H1 (cell line): Measurements from ENCODE around the gene ZNRF2. TPM values are rescaled to one million over a fixed set of nuclear protein-coding genes. Genes with fewer than 3 reads are reported as not detected.
A peak's percentile ranks its signal among the peaks of the same experiment; 100 is the strongest.

Experiments
- CTCF ChIA-PET: fragments of 300-600 bp; sonication (Branson Sonifier 250); formaldehyde crosslinking; loops from one replicate; lab custom pipeline; 2021; ENCODE audit not compliant: partially characterized antibody; lab: Charles Lee
- POLR2A ChIA-PET: fragments of 300-600 bp; sonication (Branson Sonifier 250); formaldehyde crosslinking; loops from one replicate; lab custom pipeline; 2021; ENCODE audit warnings: inconsistent platforms; ENCODE audit not compliant: partially characterized antibody; lab: Charles Lee
- DNase-seq, 2 experiments: peaks; one replicate each; pipeline versions ENCODE4 v3.0.0 to v3.0.0-alpha.2; 2010 to 2022; ENCODE audit warnings: low spot score in 2 of 2, low read depth in 1 of 2, mixed read lengths in 1 of 2
- FAIRE-seq: peaks from 2 replicates; lab custom pipeline; 2011; peaks lifted over from hg19 to GRCh38; lab: Jason Lieb, UNC
- H2AFZ ChIP-seq: 2 replicates; pipeline ENCODE4 v1.8.1; 2012; ENCODE audit warnings: low read length, inconsistent platforms
- H2AK5ac ChIP-seq: 2 replicates; pipeline ENCODE4 v1.6.1; 2013; ENCODE audit warnings: low read depth, low read length
- H2BK120ac ChIP-seq: replicated peaks from 2 replicates; pipeline ENCODE3; 2013; ENCODE audit warnings: low read depth, low read length, inconsistent platforms
- H2BK12ac ChIP-seq: 2 replicates; pipeline ENCODE4 v1.6.1; 2013; ENCODE audit warnings: low read depth, low read length
- H2BK15ac ChIP-seq: 2 replicates; pipeline ENCODE4 v1.6.1; 2013; ENCODE audit warnings: low read length
- H2BK20ac ChIP-seq: 2 replicates; pipeline ENCODE4 v1.6.1; 2013; ENCODE audit warnings: low read length
- H2BK5ac ChIP-seq: 2 replicates; pipeline ENCODE4 v1.6.1; 2013; ENCODE audit warnings: low read depth, low read length
- H3K14ac ChIP-seq: 2 replicates; pipeline ENCODE4 v1.6.1; 2013; ENCODE audit warnings: inconsistent platforms; ENCODE audit not compliant: insufficient read length
- H3K18ac ChIP-seq: 2 replicates; pipeline ENCODE4 v1.6.1; 2013; ENCODE audit warnings: low read length; ENCODE audit errors: extremely low read depth
- H3K23ac ChIP-seq: 2 replicates; pipeline ENCODE4 v1.6.1; 2013; ENCODE audit warnings: inconsistent platforms; ENCODE audit not compliant: insufficient read length
- H3K23me2 ChIP-seq: 2 replicates; pipeline ENCODE4 v1.6.1; 2013; ENCODE audit warnings: low read depth, low read length
- H3K27ac ChIP-seq: 2 replicates; pipeline ENCODE4 v1.6.1; 2011; ENCODE audit warnings: low read depth, low read length, inconsistent platforms
- H3K27me3 ChIP-seq, 4 experiments: replicated peaks in 1 of 4; 1 replicate in 1 of 4; 2 replicates in 3 of 4; pipeline versions ENCODE4 v1.6.1 to v1.8.1; 2011 to 2013; ENCODE audit warnings: low read length in 3 of 4, mild to moderate bottlenecking in 3 of 4, inconsistent platforms in 2 of 4, mixed read lengths in 2 of 4, moderate library complexity in 1 of 4; ENCODE audit not compliant: control insufficient read depth in 3 of 4, insufficient read depth in 3 of 4; ENCODE audit errors: extremely low read depth in 1 of 4
- H3K36me3 ChIP-seq, 4 experiments: 2 replicates each; pipeline versions ENCODE4 v1.6.1 to v1.8.1; 2011 to 2013; ENCODE audit warnings: mild to moderate bottlenecking in 4 of 4, low read length in 3 of 4, moderate library complexity in 2 of 4, control low read depth in 1 of 4, inconsistent platforms in 1 of 4; ENCODE audit not compliant: insufficient read depth in 4 of 4, control insufficient read depth in 2 of 4
- H3K4ac ChIP-seq: replicated peaks from 2 replicates; pipeline ENCODE3; 2013; ENCODE audit warnings: low read length, low read depth, mixed read lengths, inconsistent platforms; ENCODE audit not compliant: insufficient read length
- H3K4me1 ChIP-seq, 4 experiments: replicated peaks in 1 of 4; 1 replicate in 1 of 4; 2 replicates in 3 of 4; pipeline versions ENCODE4 v1.6.1 to v1.8.1; 2011 to 2013; ENCODE audit warnings: low read length in 3 of 4, inconsistent platforms in 2 of 4, mixed read lengths in 1 of 4; ENCODE audit not compliant: insufficient read depth in 4 of 4, control insufficient read depth in 3 of 4
- H3K4me2 ChIP-seq, 2 experiments: 2 replicates each; pipeline versions ENCODE4 v1.6.1 to v1.8.1; 2011 to 2013; ENCODE audit warnings: low read depth in 2 of 2, low read length in 2 of 2, control low read depth in 1 of 2, inconsistent platforms in 1 of 2, mild to moderate bottlenecking in 1 of 2; ENCODE audit not compliant: insufficient read depth in 1 of 2
- H3K4me3 ChIP-seq, 4 experiments: fragments of 200-600, 300-600 bp in 1 of 4; sonication (generic), shearing (Covaris generic), sonication (Bioruptor Twin) in 1 of 4; 2 replicates each; pipeline versions ENCODE4 v1.5.1 to v1.8.1; 2011 to 2016; ENCODE audit warnings: low read length in 4 of 4, low read depth in 3 of 4, control low read depth in 2 of 4, inconsistent platforms in 2 of 4, mild to moderate bottlenecking in 2 of 4, mixed read lengths in 1 of 4, moderate library complexity in 1 of 4; ENCODE audit not compliant: insufficient read depth in 2 of 4; ENCODE audit errors: extremely low read depth in 1 of 4
- H3K56ac ChIP-seq: replicated peaks from 2 replicates; pipeline ENCODE3; 2013; ENCODE audit warnings: low read depth, mild to moderate bottlenecking, mixed read lengths, low read length, inconsistent platforms; ENCODE audit not compliant: insufficient read length
- H3K79me1 ChIP-seq: 2 replicates; pipeline ENCODE4 v1.6.1; 2013; ENCODE audit warnings: low read depth, low read length, control low read depth
- H3K79me2 ChIP-seq, 2 experiments: 2 replicates each; pipeline versions ENCODE4 v1.6.1 to v1.8.1; 2012 to 2013; ENCODE audit warnings: low read length in 2 of 2, mild to moderate bottlenecking in 2 of 2, inconsistent platforms in 1 of 2; ENCODE audit not compliant: insufficient read depth in 2 of 2, control insufficient read depth in 1 of 2
- H3K9ac ChIP-seq, 4 experiments: replicated peaks in 1 of 4; 1 replicate in 1 of 4; 2 replicates in 3 of 4; pipeline versions ENCODE4 v1.6.1 to v1.8.1; 2011 to 2013; ENCODE audit warnings: low read depth in 3 of 4, low read length in 3 of 4, control low read depth in 2 of 4, mild to moderate bottlenecking in 2 of 4, moderate library complexity in 2 of 4, inconsistent platforms in 1 of 4; ENCODE audit errors: extremely low read depth in 1 of 4
- H3K9me3 ChIP-seq, 2 experiments: 2 replicates each; pipeline versions ENCODE4 v1.6.1 to v1.8.1; 2012 to 2013; ENCODE audit warnings: mild to moderate bottlenecking in 2 of 2, moderate library complexity in 2 of 2, control low read depth in 1 of 2, inconsistent platforms in 1 of 2, low read depth in 1 of 2, low read length in 1 of 2, mixed read lengths in 1 of 2; ENCODE audit not compliant: insufficient read depth in 2 of 2
- H4K20me1 ChIP-seq, 2 experiments: replicated peaks in 1 of 2; 2 replicates each; pipeline versions ENCODE3 to v1.8.1; 2011 to 2013; ENCODE audit warnings: inconsistent platforms in 2 of 2, low read length in 2 of 2, mild to moderate bottlenecking in 1 of 2; ENCODE audit not compliant: insufficient read depth in 2 of 2, control insufficient read depth in 1 of 2
- H4K5ac ChIP-seq: 2 replicates; pipeline ENCODE4 v1.6.1; 2013; ENCODE audit warnings: low read length, low read depth, mixed read lengths, inconsistent platforms; ENCODE audit not compliant: insufficient read length
- H4K8ac ChIP-seq: 2 replicates; pipeline ENCODE4 v1.8.0; 2013; ENCODE audit warnings: mild to moderate bottlenecking, moderate library complexity, low read length, inconsistent platforms; ENCODE audit not compliant: insufficient read depth; ENCODE audit errors: extremely low read depth
- H4K91ac ChIP-seq: replicated peaks from 2 replicates; pipeline ENCODE3; 2013; ENCODE audit warnings: low read length, mixed read lengths, inconsistent platforms; ENCODE audit not compliant: insufficient read length
- BACH1 ChIP-seq: IDR thresholded peaks from 2 replicates; pipeline ENCODE4 v1.6.1; 2012; ENCODE audit warnings: low read length, improper control_type of control experiment
- CHD1 ChIP-seq: IDR thresholded peaks from 2 replicates; pipeline ENCODE4 v1.6.1; 2012; ENCODE audit warnings: low read depth, low read length, improper control_type of control experiment
- NRF1 ChIP-seq: IDR thresholded peaks from 2 replicates; pipeline ENCODE4 v1.6.1; 2011; ENCODE audit warnings: mild to moderate bottlenecking, low read depth, low read length, improper control_type of control experiment
- PHF8 ChIP-seq: fragments of 200-600 bp; sonication (generic); conservative IDR thresholded peaks from 2 replicates; pipeline ENCODE4 v1.7.1; 2012; ENCODE audit warnings: low read depth, mild to moderate bottlenecking, inconsistent platforms, low read length, moderate library complexity
- RAD21 ChIP-seq, 2 experiments: IDR thresholded peaks in 1 of 2; conservative IDR thresholded peaks in 1 of 2; 2 replicates each; pipeline ENCODE4 v1.6.1; 2011; ENCODE audit warnings: low read depth in 2 of 2, low read length in 2 of 2, improper control_type of control experiment in 1 of 2, inconsistent platforms in 1 of 2, mild to moderate bottlenecking in 1 of 2, moderate library complexity in 1 of 2
- RXRA ChIP-seq: IDR thresholded peaks from 2 replicates; pipeline ENCODE4 v1.6.1; 2011; ENCODE audit warnings: low read depth, mild to moderate bottlenecking, low read length, moderate library complexity; ENCODE audit not compliant: insufficient read depth
- SP2 ChIP-seq: IDR thresholded peaks from 2 replicates; pipeline ENCODE4 v1.6.1; 2012; ENCODE audit warnings: mild to moderate bottlenecking, low read length, inconsistent platforms
- SRF ChIP-seq: IDR thresholded peaks from 2 replicates; pipeline ENCODE4 v1.6.1; 2011; ENCODE audit warnings: mild to moderate bottlenecking, low read depth, low read length, moderate library complexity
- WGBS, 2 experiments: shearing (Covaris generic) in 1 of 2; methylation state at CpG; one replicate each; pipeline versions ENCODE4 v1.1.6 to v1.1.7; 2013 to 2015; ENCODE audit warnings: low lambda C conversion rate in 2 of 2, mixed read lengths in 2 of 2, inconsistent platforms in 1 of 2, low coverage in 1 of 2, missing lambda C conversion rate in 1 of 2; ENCODE audit not compliant: insufficient replicate concordance in 2 of 2, insufficient coverage in 1 of 2, insufficient read length in 1 of 2; ENCODE audit errors: extremely low coverage in 1 of 2, missing lambda C conversion rate in 1 of 2; 5-methylcytosine and 5-hydroxymethylcytosine counted together
- polyA plus RNA-seq, 7 experiments: library from polyadenylated mRNA; depleted of rRNA in 3 of 7; stranded (reverse) in 5 of 7; unstranded in 2 of 7; fragments of >200 nt in 5 of 7; fragments of 200-250 nt in 2 of 7; gene quantifications; 1 replicate in 5 of 7; 2 replicates in 1 of 7; 4 replicates in 1 of 7; pipeline versions ENCODE4 v1.2.1 to v1.2.3, GENCODE V29; 2011 to 2013; ENCODE audit warnings: missing spikeins in 2 of 7, mixed read lengths in 2 of 7
- total RNA-seq: library from RNA; stranded (reverse); fragmentation: NEBNext Ultra II Directional; extraction: Animal tissue kit (Norgen Biotek cat#: 25700); gene quantifications from 2 replicates; pipeline ENCODE4 v1.2.1, GENCODE V29; 2021
- TF ChIP-seq, protein P1 (sequence below): IDR thresholded peaks from 2 replicates; pipeline ENCODE4 v1.6.1; 2012; ENCODE audit warnings: low read length, inconsistent platforms
- TF ChIP-seq, protein P2 (sequence below), 3 experiments: IDR thresholded peaks; 1 replicate in 2 of 3; 2 replicates in 1 of 3; pipeline versions ENCODE4 v1.5.1 to v1.6.1; 2011; ENCODE audit warnings: low read length in 3 of 3, mild to moderate bottlenecking in 3 of 3, inconsistent platforms in 2 of 3, low read depth in 1 of 3, moderate library complexity in 1 of 3; ENCODE audit not compliant: insufficient read depth in 1 of 3; ENCODE audit errors: control extremely low read depth in 1 of 3

ZNRF2 gene
- total and polyA plus RNA-seq, 2 of the 8 experiments (the other 6 are each of a cell fraction or from before 2014, with no cell fraction given), result 2.9 to 16.2 TPM

DNA sequence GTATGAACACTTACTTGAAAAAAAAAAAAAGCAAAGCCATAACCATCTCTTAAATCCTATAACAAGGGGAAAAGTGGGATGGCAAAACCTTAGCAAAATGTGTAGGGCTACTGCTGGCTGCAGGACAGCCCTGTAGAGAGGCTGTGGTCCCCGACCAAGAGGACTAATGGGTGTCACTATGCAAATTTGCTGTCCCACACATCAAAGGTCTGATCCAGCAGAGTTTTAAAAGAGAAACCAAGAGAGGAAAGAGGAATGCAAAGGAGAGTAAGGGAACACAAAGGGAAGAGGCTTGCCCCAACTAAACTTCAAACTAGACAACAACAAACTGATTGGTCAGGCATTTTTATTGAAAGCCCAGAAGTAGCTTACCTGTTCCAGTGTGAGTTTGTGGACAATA is 3.1 kb upstream of the ZNRF2 start:
- H3K9ac ChIP-seq, result no peak overlapping the region
- H2BK20ac ChIP-seq, result no peak overlapping the region
- H3K18ac ChIP-seq, result no peak overlapping the region
- no peak overlapping the region for H2AFZ ChIP-seq
- CTCF ChIA-PET, result interaction anchor here (1.5 kb wide), 1 partner anchor 117 kb away, joined by 6 read pairs; no protein-coding TSS in a partner anchor
- H3K14ac ChIP-seq, result no peak overlapping the region
- H2BK12ac ChIP-seq, result no peak overlapping the region
- WGBS, 2 experiments, result 38% methylated on average over 1 of the region's 1 CpG; no CpG with 5 or more reads in 1 of the 2 experiments
- no peak overlapping the region for H3K4me2 ChIP-seq
- no peak overlapping the region for H3K56ac ChIP-seq
- no peak overlapping the region for H3K27ac ChIP-seq
- H4K20me1 ChIP-seq, result peaks cover 0 to 2% of the 10 kb centered on the region in 2 experiments
- no peaks in the 10 kb centered on the region for H3K27me3 ChIP-seq
- H3K4me3 ChIP-seq, result no peak overlapping the region
- no peaks in the 10 kb centered on the region for H3K9me3 ChIP-seq
- peaks cover 0 to 6% of the 10 kb centered on the region in 2 experiments; a peak in 2 of 4 replicates for H3K79me2 ChIP-seq
- DNase-seq (no peak), FAIRE-seq (peak; percentile 90)
- H3K4me1 ChIP-seq, result peaks cover 0 to 5% (median 2%) of the 10 kb centered on the region in 4 experiments; a peak in 2 of 7 replicates
- H4K91ac ChIP-seq, result no peak overlapping the region
- H2BK120ac ChIP-seq, result no peak overlapping the region
- no peak overlapping the region for H2BK15ac ChIP-seq
- no peak overlapping the region for H4K5ac ChIP-seq
- no peak overlapping the region for H3K23ac ChIP-seq
- no peaks in the 10 kb centered on the region for H3K36me3 ChIP-seq
- H2BK5ac ChIP-seq, result no peak overlapping the region
- H3K4ac ChIP-seq, result no peak overlapping the region
- H2AK5ac ChIP-seq, result no peak overlapping the region
- H3K79me1 ChIP-seq, result no peaks in the 10 kb centered on the region
- peaks cover 3% of the 10 kb centered on the region for H3K23me2 ChIP-seq
- no peak overlapping the region for H4K8ac ChIP-seq
- POLR2A ChIA-PET, result no interaction called here
- no peak for TF ChIP-seq SP2
- TF ChIP-seq, protein P1, sequence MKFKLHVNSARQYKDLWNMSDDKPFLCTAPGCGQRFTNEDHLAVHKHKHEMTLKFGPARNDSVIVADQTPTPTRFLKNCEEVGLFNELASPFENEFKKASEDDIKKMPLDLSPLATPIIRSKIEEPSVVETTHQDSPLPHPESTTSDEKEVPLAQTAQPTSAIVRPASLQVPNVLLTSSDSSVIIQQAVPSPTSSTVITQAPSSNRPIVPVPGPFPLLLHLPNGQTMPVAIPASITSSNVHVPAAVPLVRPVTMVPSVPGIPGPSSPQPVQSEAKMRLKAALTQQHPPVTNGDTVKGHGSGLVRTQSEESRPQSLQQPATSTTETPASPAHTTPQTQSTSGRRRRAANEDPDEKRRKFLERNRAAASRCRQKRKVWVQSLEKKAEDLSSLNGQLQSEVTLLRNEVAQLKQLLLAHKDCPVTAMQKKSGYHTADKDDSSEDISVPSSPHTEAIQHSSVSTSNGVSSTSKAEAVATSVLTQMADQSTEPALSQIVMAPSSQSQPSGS, result no peak
- TF ChIP-seq RXRA, result no peak
- TF ChIP-seq BACH1, result no peak
- no peak for TF ChIP-seq PHF8
- no peak for TF ChIP-seq SRF
- TF ChIP-seq RAD21 (IDR thresholded peaks at IDR 0.05 in 1 of 2, conservative IDR thresholded peaks at IDR 0.05 in 1 of 2; ENCODE audit: low read depth in 2 of 2, low read length in 2 of 2), result no peak
- TF ChIP-seq, protein P2, sequence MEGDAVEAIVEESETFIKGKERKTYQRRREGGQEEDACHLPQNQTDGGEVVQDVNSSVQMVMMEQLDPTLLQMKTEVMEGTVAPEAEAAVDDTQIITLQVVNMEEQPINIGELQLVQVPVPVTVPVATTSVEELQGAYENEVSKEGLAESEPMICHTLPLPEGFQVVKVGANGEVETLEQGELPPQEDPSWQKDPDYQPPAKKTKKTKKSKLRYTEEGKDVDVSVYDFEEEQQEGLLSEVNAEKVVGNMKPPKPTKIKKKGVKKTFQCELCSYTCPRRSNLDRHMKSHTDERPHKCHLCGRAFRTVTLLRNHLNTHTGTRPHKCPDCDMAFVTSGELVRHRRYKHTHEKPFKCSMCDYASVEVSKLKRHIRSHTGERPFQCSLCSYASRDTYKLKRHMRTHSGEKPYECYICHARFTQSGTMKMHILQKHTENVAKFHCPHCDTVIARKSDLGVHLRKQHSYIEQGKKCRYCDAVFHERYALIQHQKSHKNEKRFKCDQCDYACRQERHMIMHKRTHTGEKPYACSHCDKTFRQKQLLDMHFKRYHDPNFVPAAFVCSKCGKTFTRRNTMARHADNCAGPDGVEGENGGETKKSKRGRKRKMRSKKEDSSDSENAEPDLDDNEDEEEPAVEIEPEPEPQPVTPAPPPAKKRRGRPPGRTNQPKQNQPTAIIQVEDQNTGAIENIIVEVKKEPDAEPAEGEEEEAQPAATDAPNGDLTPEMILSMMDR (IDR thresholded peaks at IDR 0.05; ENCODE audit: control extremely low read depth in 1 of 3, insufficient read depth in 1 of 3, low read depth in 1 of 3, low read length in 3 of 3), result no peak
- no peak for TF ChIP-seq CHD1
- no peak for TF ChIP-seq NRF1
